Gastroesophageal sphincter (tissue), 4 donors: ENCODE measurements around the gene PDZD4. TPM values are rescaled to one million over a fixed set of nuclear protein-coding genes. Genes with fewer than 3 reads are reported as not detected.

Experiments
- ATAC-seq: fragments of 150-250 bp; one replicate; pipeline ENCODE4 v1.9.1; 2016; ENCODE audit warnings: mild to moderate bottlenecking, moderate library complexity
- H3K27ac ChIP-seq, 4 donors: fragments of 200-600 bp; sonication (generic) in 3 of 4; 1 replicate in 3 of 4; 2 replicates in 1 of 4; pipeline ENCODE4 v1.5.1; 2016 to 2019
- H3K27me3 ChIP-seq: fragments of 200-600 bp; sonication (generic); one replicate; pipeline ENCODE4 v1.5.1; 2019
- H3K36me3 ChIP-seq, 2 donors: fragments of 200-600 bp; sonication (generic); one replicate each; pipeline ENCODE4 v1.5.1; 2019; ENCODE audit warnings: control low read depth in 1 of 2
- H3K4me1 ChIP-seq, 3 donors: fragments of 200-600 bp; sonication (generic); 1 replicate in 2 of 3; 2 replicates in 1 of 3; pipeline ENCODE4 v1.5.1; 2016 to 2019; ENCODE audit warnings: control low read depth in 2 of 3
- H3K4me3 ChIP-seq, 2 donors: fragments of 200-600 bp; sonication (generic); one replicate each; pipeline ENCODE4 v1.5.1; 2019; ENCODE audit warnings: mild to moderate bottlenecking in 1 of 2, moderate library complexity in 1 of 2
- H3K9me3 ChIP-seq, 3 donors: fragments of 200-600 bp; sonication (generic); one replicate each; pipeline ENCODE4 v1.5.1; 2017 to 2019; ENCODE audit warnings: control low read depth in 2 of 3
- EP300 ChIP-seq: sonication (generic); formaldehyde crosslinking; IDR thresholded peaks from one replicate; pipeline ENCODE4 v1.6.1; 2017; ENCODE audit warnings: antibody characterized with exemption, mild to moderate bottlenecking
- POLR2A ChIP-seq, 2 donors: fragments of 450-650 bp; IDR thresholded peaks; one replicate each; pipeline ENCODE4 v1.6.1; 2017; ENCODE audit warnings: antibody characterized with exemption in 2 of 2, mild to moderate bottlenecking in 2 of 2, moderate library complexity in 1 of 2
- POLR2AphosphoS5 ChIP-seq: sonication (generic); formaldehyde crosslinking; IDR thresholded peaks from one replicate; pipeline ENCODE4 v1.6.1; 2017; ENCODE audit warnings: antibody characterized with exemption
- WGBS, 2 donors: methylation state at CpG; one replicate each; pipeline ENCODE4 v1.1.5; 2018; ENCODE audit warnings: low coverage in 1 of 2; 5-methylcytosine and 5-hydroxymethylcytosine counted together
- total RNA-seq, 4 donors: library from RNA; depleted of rRNA; stranded (reverse); fragments of >200 nt; gene quantifications; one replicate each; pipeline ENCODE4 v1.1.0, GENCODE V29; 2016
- TF ChIP-seq, protein P1 (sequence below), 4 experiments: fragments of 200-600 bp in 2 of 4; fragments of 450-650 bp in 2 of 4; sonication (generic) in 1 of 4; IDR thresholded peaks; one replicate each; pipeline ENCODE4 v1.5.1; 2017 to 2019; ENCODE audit warnings: antibody characterized with exemption in 4 of 4, mild to moderate bottlenecking in 2 of 4, moderate library complexity in 2 of 4

Gene PDZD4
- total RNA-seq, 4 donors from 2014 or later: 10.6 to 48.5 (median 26.4) TPM

DNA sequence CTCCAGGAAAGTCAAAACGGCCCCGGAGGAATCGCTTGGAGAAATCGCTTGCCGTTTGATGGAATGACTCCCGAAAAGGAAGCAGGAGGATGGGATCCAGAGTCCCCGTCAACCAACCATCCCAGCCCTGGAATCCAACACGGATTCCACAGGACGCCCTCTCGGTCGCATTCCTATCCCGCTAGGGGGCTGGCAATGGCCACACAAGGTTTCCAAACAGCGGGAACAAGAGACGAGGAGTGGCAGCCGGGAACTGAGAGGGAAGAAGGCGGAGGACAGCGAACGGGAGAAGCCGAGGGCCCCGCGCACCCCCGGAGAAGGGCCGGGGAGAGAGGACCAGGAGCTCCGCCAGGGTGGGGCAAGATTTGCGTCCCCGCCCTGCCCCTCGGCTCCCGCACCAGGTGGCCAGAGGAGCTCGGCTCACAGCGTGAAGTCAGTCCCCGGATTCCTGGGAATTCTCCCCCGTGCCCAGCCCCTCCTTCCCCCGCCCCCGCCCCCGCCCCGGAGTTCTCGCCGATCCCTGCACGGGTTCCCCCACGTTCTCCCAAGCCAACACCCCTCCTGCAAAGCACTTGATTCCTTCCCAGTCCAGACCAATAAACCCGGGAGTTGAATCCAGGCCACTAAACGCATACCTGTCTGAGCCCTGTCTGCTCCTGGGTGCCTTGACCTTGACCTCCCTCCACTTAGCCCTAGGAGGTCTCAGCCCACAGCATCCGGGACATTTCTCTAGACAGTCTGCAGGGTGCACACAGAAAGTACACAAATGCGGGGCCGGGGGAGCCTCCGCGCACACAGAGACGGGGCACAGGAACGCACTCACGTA, 1.4 kb downstream of the PDZD4 start:
- peak overlapping the region; percentile 37 to 82 (median 68) for H3K27ac ChIP-seq
- TF ChIP-seq, protein P1, sequence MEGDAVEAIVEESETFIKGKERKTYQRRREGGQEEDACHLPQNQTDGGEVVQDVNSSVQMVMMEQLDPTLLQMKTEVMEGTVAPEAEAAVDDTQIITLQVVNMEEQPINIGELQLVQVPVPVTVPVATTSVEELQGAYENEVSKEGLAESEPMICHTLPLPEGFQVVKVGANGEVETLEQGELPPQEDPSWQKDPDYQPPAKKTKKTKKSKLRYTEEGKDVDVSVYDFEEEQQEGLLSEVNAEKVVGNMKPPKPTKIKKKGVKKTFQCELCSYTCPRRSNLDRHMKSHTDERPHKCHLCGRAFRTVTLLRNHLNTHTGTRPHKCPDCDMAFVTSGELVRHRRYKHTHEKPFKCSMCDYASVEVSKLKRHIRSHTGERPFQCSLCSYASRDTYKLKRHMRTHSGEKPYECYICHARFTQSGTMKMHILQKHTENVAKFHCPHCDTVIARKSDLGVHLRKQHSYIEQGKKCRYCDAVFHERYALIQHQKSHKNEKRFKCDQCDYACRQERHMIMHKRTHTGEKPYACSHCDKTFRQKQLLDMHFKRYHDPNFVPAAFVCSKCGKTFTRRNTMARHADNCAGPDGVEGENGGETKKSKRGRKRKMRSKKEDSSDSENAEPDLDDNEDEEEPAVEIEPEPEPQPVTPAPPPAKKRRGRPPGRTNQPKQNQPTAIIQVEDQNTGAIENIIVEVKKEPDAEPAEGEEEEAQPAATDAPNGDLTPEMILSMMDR (IDR thresholded peaks at IDR 0.05): no peak
- TF ChIP-seq EP300 (no peak), POLR2A (IDR thresholded peaks at IDR 0.05) (no peak), POLR2AphosphoS5 (no peak)
- H3K27me3 ChIP-seq: no peaks in the 10 kb centered on the region
- peak overlapping the region; percentile 52 to 60 for H3K4me3 ChIP-seq
- H3K36me3 ChIP-seq: no peaks in the 10 kb centered on the region
- WGBS, 2 donors: no CpG with 5 or more reads among the region's 50 CpGs
- H3K4me1 ChIP-seq: peaks cover 0 to 21% (median 0%) of the 10 kb centered on the region in 3 donors
- H3K9me3 ChIP-seq: no peaks in the 10 kb centered on the region
- peak; percentile 39 for ATAC-seq

DNA sequence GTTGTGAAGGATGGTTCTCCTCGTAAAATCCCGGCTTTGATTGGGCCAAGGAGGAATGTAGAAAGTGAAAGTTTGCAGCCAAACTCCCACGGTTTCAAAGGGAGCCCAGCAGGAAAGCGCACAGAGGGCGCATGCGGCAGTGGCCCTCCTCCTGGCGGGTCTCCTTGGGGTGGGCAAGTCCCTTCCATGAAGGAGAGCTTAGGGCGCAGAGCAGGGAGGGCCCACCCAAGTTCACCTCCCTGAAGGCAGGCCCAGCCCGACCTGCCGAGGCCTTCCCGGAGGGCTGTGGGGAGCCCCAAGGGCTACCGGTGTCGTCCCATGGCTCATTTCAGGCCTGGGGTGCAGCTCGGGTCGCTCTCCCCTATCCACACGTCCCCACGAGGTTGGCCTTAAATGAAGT, 2.0 kb downstream of the PDZD4 start:
- Histone ChIP-seq H3K4me1 (peaks cover 0 to 21% (median 0%) of the 10 kb centered on the region in 3 donors), H3K27ac (peak overlapping the region in 3 of 4 donors; percentile 58 to 82 (median 79)), H3K36me3 (no peaks in the 10 kb centered on the region), H3K27me3 (no peaks in the 10 kb centered on the region), H3K9me3 (no peaks in the 10 kb centered on the region), H3K4me3 (peak overlapping the region; percentile 52 to 60)
- TF ChIP-seq, protein P1 (IDR thresholded peaks at IDR 0.05): no peak
- TF ChIP-seq POLR2A (IDR thresholded peaks at IDR 0.05): no peak
- TF ChIP-seq EP300: no peak
- no peak for TF ChIP-seq POLR2AphosphoS5
- ATAC-seq: peak; percentile 7
- no CpG with 5 or more reads among the region's 17 CpGs for WGBS, 2 donors

DNA sequence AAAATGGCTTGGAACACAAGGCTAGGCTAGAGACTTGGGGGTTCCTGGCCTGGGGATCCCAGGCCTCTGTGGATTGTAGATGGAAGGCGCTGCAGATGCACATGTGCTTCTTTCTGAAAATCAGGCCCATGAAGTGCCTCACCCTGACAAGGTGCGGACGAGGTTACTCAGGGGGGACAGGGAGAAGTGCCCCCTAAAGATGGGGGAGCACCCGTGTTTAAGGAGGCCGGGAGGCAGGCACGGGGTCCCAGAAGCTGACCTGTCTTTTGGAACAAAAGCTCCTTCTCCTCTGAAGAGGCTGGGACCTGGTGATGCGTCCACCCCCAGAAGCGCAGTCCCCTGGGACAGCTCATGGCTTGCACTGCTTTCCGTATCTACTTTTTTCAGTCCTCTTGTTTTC, 2.4 kb downstream of the PDZD4 start:
- ATAC-seq: no peak
- TF ChIP-seq, protein P1 (IDR thresholded peaks at IDR 0.05): no peak
- no peak for TF ChIP-seq EP300
- TF ChIP-seq POLR2AphosphoS5: no peak
- TF ChIP-seq POLR2A (IDR thresholded peaks at IDR 0.05): no peak
- WGBS, 2 donors: 60% methylated on average over 2 of the region's 9 CpGs; no CpG with 5 or more reads in 1 of the 2 donors
- Histone ChIP-seq H3K27me3 (no peaks in the 10 kb centered on the region), H3K27ac (peak overlapping the region in 3 of 4 donors; percentile 58 to 82 (median 79)), H3K36me3 (no peaks in the 10 kb centered on the region), H3K4me3 (no peak overlapping the region), H3K9me3 (no peaks in the 10 kb centered on the region), H3K4me1 (peaks cover 0 to 21% (median 0%) of the 10 kb centered on the region in 3 donors)

DNA sequence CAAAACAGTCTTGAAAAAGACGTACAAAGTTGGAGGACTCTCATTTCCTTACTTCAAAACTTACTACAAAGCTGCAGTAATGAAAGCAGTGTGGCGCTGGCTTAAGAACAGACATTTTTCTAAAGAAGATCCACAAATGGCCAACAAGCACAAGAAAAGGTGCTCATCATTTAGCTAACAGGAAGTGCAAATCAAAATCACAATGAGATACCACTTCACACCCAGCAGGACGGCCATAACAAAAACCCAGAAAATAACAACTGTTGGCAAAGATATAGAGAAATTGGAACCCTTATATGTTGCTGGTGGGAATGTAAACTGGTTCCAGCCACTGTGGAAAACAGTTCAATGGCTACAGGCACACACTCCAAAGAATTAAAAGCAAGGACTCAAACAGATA, 3.3 kb downstream of the PDZD4 start:
- WGBS, 2 donors: 43 to 64% methylated on average over 2 to 3 of the region's 3 CpGs
- peaks cover 0 to 21% (median 0%) of the 10 kb centered on the region in 3 donors for H3K4me1 ChIP-seq
- TF ChIP-seq EP300 (no peak), POLR2A (IDR thresholded peaks at IDR 0.05) (no peak), POLR2AphosphoS5 (no peak)
- TF ChIP-seq, protein P1 (IDR thresholded peaks at IDR 0.05): no peak
- H3K9me3 ChIP-seq: no peaks in the 10 kb centered on the region
- no peak overlapping the region for H3K4me3 ChIP-seq
- H3K27ac ChIP-seq: no peak overlapping the region
- no peaks in the 10 kb centered on the region for H3K27me3 ChIP-seq
- ATAC-seq: no peak
- H3K36me3 ChIP-seq: no peaks in the 10 kb centered on the region

DNA sequence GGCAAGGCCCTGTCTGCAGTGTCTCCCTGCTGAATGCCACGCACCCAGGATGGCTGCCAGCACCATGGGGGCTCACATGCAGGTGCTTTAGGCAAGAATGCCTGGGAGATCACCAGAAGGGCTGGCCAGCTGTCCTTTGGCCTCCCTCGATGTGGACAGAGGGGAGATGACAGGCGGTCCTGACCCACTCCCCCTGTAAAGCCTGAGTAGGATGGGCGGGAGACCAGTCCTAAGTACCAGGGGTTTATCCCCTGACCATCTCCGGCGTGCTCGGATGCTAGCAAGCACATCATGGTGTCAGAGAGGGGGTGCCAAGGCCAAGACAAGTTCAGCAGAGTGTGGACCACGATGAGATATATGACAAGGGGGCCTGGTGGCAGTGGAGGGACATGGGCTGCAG, 5.3 kb downstream of the PDZD4 start:
- no peak overlapping the region for H3K4me3 ChIP-seq
- no peaks in the 10 kb centered on the region for H3K36me3 ChIP-seq
- H3K4me1 ChIP-seq: peaks cover 0 to 19% (median 0%) of the 10 kb centered on the region in 3 donors
- H3K9me3 ChIP-seq: no peaks in the 10 kb centered on the region
- WGBS, 2 donors: 78% methylated on average over 5 of the region's 8 CpGs; no CpG with 5 or more reads in 1 of the 2 donors
- TF ChIP-seq POLR2AphosphoS5: no peak
- TF ChIP-seq EP300: no peak
- TF ChIP-seq, protein P1 (IDR thresholded peaks at IDR 0.05): no peak
- TF ChIP-seq POLR2A (IDR thresholded peaks at IDR 0.05): no peak
- ATAC-seq: no peak
- no peak overlapping the region for H3K27ac ChIP-seq
- H3K27me3 ChIP-seq: no peaks in the 10 kb centered on the region
